DOHH2 (cell line): ENCODE measurements around the gene ZMAT5.

Experiments used
- EZH2phosphoT487 ChIP-seq: fragments of 200-600 bp; sonication (generic); IDR thresholded peaks from 2 replicates; pipeline ENCODE4 v1.6.1; 2017; ENCODE audit warnings: borderline replicate concordance, mild to moderate bottlenecking, antibody characterized with exemption, low read length, moderate library complexity, mixed read lengths
- TF ChIP-seq, protein P1 (sequence below): fragments of 200-600 bp; sonication (generic); IDR thresholded peaks from one replicate; pipeline ENCODE4 v1.5.1; 2014; ENCODE audit warnings: antibody characterized with exemption, mild to moderate bottlenecking, low read depth, low read length; ENCODE audit not compliant: poor library complexity, severe bottlenecking

GRCh38 chr22:29704528-29705285 is 62.1 kb downstream of the ZMAT5 start:
- TF ChIP-seq, protein P1, sequence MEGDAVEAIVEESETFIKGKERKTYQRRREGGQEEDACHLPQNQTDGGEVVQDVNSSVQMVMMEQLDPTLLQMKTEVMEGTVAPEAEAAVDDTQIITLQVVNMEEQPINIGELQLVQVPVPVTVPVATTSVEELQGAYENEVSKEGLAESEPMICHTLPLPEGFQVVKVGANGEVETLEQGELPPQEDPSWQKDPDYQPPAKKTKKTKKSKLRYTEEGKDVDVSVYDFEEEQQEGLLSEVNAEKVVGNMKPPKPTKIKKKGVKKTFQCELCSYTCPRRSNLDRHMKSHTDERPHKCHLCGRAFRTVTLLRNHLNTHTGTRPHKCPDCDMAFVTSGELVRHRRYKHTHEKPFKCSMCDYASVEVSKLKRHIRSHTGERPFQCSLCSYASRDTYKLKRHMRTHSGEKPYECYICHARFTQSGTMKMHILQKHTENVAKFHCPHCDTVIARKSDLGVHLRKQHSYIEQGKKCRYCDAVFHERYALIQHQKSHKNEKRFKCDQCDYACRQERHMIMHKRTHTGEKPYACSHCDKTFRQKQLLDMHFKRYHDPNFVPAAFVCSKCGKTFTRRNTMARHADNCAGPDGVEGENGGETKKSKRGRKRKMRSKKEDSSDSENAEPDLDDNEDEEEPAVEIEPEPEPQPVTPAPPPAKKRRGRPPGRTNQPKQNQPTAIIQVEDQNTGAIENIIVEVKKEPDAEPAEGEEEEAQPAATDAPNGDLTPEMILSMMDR: no peak
- no peak for TF ChIP-seq EZH2phosphoT487
